HCT116 (cell line): ENCODE data around the gene PRRC2A. TPM values are rescaled to one million over a fixed set of nuclear protein-coding genes. Genes with fewer than 3 reads are reported as not detected.

Source experiments
- ATAC-seq: fragments of 200-7000 bp; cut with Tn5 transposase; 2 replicates; pipeline ENCODE4 v1.9.1; 2020; ENCODE audit warnings: mild to moderate bottlenecking, moderate library complexity
- BruUV-seq: library from RNA; stranded (reverse); fragments of 400-500 nt; replicated peaks from 2 replicates; lab custom pipeline; 2021; lab: Mats Ljungman, UMichigan
- CTCF ChIA-PET: fragments of 300-600 bp; sonication (Branson Sonifier 250); formaldehyde crosslinking; loops from one replicate; lab custom pipeline; 2021; ENCODE audit warnings: antibody characterized with exemption; lab: Charles Lee
- POLR2A ChIA-PET: fragments of 300-600, 350-600 bp; sonication (Branson Sonifier 250); formaldehyde crosslinking; loops from one replicate; lab custom pipeline; 2021; ENCODE audit warnings: antibody characterized with exemption; lab: Charles Lee
- RAD21 ChIA-PET, 2 experiments: fragments of 300-600 bp; sonication (Branson Sonifier 250); formaldehyde crosslinking; loops; one replicate each; lab custom pipeline; 2023; ENCODE audit warnings: low total read pairs in 2 of 2; ENCODE audit not compliant: uncharacterized antibody in 2 of 2, unreplicated experiment in 2 of 2, low non-redundant PET in 1 of 2; lab: Charles Lee
- DNase-seq: peaks from one replicate; pipeline ENCODE4 v3.0.0-alpha.2; 2010; ENCODE audit warnings: low read depth, low spot score
- H2AFZ ChIP-seq: fragments of 200-600 bp; shearing (Covaris generic), sonication (generic); 2 replicates; pipeline ENCODE4 v1.6.1; 2017; ENCODE audit warnings: low read depth, mixed run types, mixed read lengths, antibody characterized with exemption, low read length; ENCODE audit not compliant: poor library complexity, severe bottlenecking
- H3K27ac ChIP-seq: 2 replicates; pipeline ENCODE4 v1.5.1; 2012; ENCODE audit warnings: low read depth, low read length
- H3K27me3 ChIP-seq: fragments of 200-600 bp; sonication (generic); 2 replicates; pipeline ENCODE4 v1.6.1; 2016; ENCODE audit warnings: mixed run types, low read length, mixed read lengths; ENCODE audit not compliant: insufficient read depth
- H3K36me3 ChIP-seq, 2 experiments: fragments of 200-500 bp in 1 of 2; fragments of 200-600 bp in 1 of 2; sonication (Bioruptor generic) in 1 of 2; sonication (generic) in 1 of 2; 2 replicates each; pipeline versions ENCODE4 v1.5.1 to v1.6.1; 2014 to 2016; ENCODE audit warnings: low read length in 2 of 2, inconsistent platforms in 1 of 2, mixed read lengths in 1 of 2, mixed run types in 1 of 2; ENCODE audit not compliant: insufficient read depth in 2 of 2, control insufficient read depth in 1 of 2
- H3K4me1 ChIP-seq, 2 experiments: fragments of 200-600 bp in 1 of 2; sonication (generic) in 1 of 2; 2 replicates each; pipeline versions ENCODE4 v1.5.1 to v1.6.1; 2012 to 2017; ENCODE audit warnings: low read length in 2 of 2, inconsistent platforms in 1 of 2, mild to moderate bottlenecking in 1 of 2, mixed read lengths in 1 of 2, mixed run types in 1 of 2, moderate library complexity in 1 of 2; ENCODE audit not compliant: insufficient read depth in 2 of 2, control insufficient read depth in 1 of 2
- H3K4me2 ChIP-seq: fragments of 200-600 bp; sonication (generic); 2 replicates; pipeline ENCODE4 v1.6.1; 2017; ENCODE audit warnings: mixed run types, low read length, mixed read lengths
- H3K4me3 ChIP-seq, 2 experiments: fragments of 200-600 bp in 1 of 2; sonication (generic) in 1 of 2; replicated peaks in 1 of 2; 2 replicates each; pipeline ENCODE4 v1.5.1; 2011 to 2016; ENCODE audit warnings: low read length in 2 of 2, control low read depth in 1 of 2, low read depth in 1 of 2, mild to moderate bottlenecking in 1 of 2, mixed read lengths in 1 of 2, mixed run types in 1 of 2
- H3K79me2 ChIP-seq: fragments of 200-600 bp; sonication (generic); 2 replicates; pipeline ENCODE4 v1.6.1; 2017; ENCODE audit warnings: mild to moderate bottlenecking, mixed run types, low read length, moderate library complexity, mixed read lengths; ENCODE audit not compliant: insufficient read depth
- H3K9ac ChIP-seq: fragments of 200-600 bp; sonication (generic); 2 replicates; pipeline ENCODE4 v1.6.1; 2016; ENCODE audit warnings: low read length, mixed read lengths
- H3K9me2 ChIP-seq: fragments of 200-600 bp; sonication (generic), shearing (Covaris generic); 2 replicates; pipeline ENCODE4 v1.6.1; 2017; ENCODE audit warnings: mixed run types, mild to moderate bottlenecking, moderate library complexity; ENCODE audit not compliant: insufficient read depth
- H3K9me3 ChIP-seq, 2 experiments: fragments of 200-500 bp in 1 of 2; fragments of 200-600 bp in 1 of 2; sonication (Bioruptor generic) in 1 of 2; sonication (generic) in 1 of 2; 2 replicates each; pipeline ENCODE4 v1.6.1; 2014 to 2017; ENCODE audit warnings: low read length in 2 of 2, mixed read lengths in 2 of 2, inconsistent platforms in 1 of 2, low read depth in 1 of 2, mild to moderate bottlenecking in 1 of 2, mixed run types in 1 of 2, moderate library complexity in 1 of 2; ENCODE audit not compliant: control insufficient read depth in 1 of 2, insufficient read depth in 1 of 2
- H4K20me1 ChIP-seq: fragments of 200-600 bp; sonication (generic), shearing (Covaris generic); 2 replicates; pipeline ENCODE4 v1.6.1; 2017; ENCODE audit warnings: mixed run types, mild to moderate bottlenecking, moderate library complexity; ENCODE audit not compliant: insufficient read depth
- CEBPB ChIP-seq: IDR thresholded peaks from 2 replicates; pipeline ENCODE4 v1.6.1; 2012; ENCODE audit warnings: low read depth
- EGR1 ChIP-seq: IDR thresholded peaks from 2 replicates; pipeline ENCODE4 v1.6.1; 2012; ENCODE audit warnings: low read depth
- ELF1 ChIP-seq: IDR thresholded peaks from 2 replicates; pipeline ENCODE4 v1.6.1; 2012; ENCODE audit warnings: low read depth, borderline replicate concordance
- POLR2A ChIP-seq: IDR thresholded peaks from 2 replicates; pipeline ENCODE4 v1.7.0; 2011; ENCODE audit warnings: borderline replicate concordance; ENCODE audit not compliant: insufficient read depth, insufficient read length; ENCODE audit errors: extremely low read depth
- POLR2AphosphoS5 ChIP-seq: IDR thresholded peaks from 2 replicates; pipeline ENCODE4 v1.6.1; 2011; ENCODE audit warnings: mild to moderate bottlenecking, low read depth, low read length, moderate library complexity
- RAD21 ChIP-seq: IDR thresholded peaks from 2 replicates; pipeline ENCODE4 v1.6.1; 2012; ENCODE audit warnings: low read depth, mild to moderate bottlenecking
- SIN3A ChIP-seq: IDR thresholded peaks from 2 replicates; pipeline ENCODE4 v1.6.1; 2012; ENCODE audit warnings: low read depth
- SP1 ChIP-seq: IDR thresholded peaks from 2 replicates; pipeline ENCODE4 v1.6.1; 2012; ENCODE audit warnings: low read depth
- SRF ChIP-seq: IDR thresholded peaks from 2 replicates; pipeline ENCODE4 v1.6.1; 2012; ENCODE audit warnings: low read depth
- TCF7L2 ChIP-seq: IDR thresholded peaks from 2 replicates; pipeline ENCODE4 v1.7.0; 2011; ENCODE audit warnings: borderline replicate concordance, inconsistent platforms; ENCODE audit not compliant: insufficient read depth, insufficient read length; ENCODE audit errors: extremely low read depth
- YY1 ChIP-seq: IDR thresholded peaks from 2 replicates; pipeline ENCODE4 v1.6.1; 2011; ENCODE audit warnings: low read length, low read depth, moderate library complexity, mild to moderate bottlenecking; ENCODE audit not compliant: insufficient replicate concordance; ENCODE audit errors: extremely low read depth
- ZFX ChIP-seq: fragments of 450-650 bp; IDR thresholded peaks from 2 replicates; pipeline ENCODE4 v1.6.1; 2017
- ZNF274 ChIP-seq: fragments of 200-500 bp; sonication (Bioruptor generic); IDR thresholded peaks from 2 replicates; pipeline ENCODE4 v1.6.1; 2014; ENCODE audit warnings: mild to moderate bottlenecking, low read depth, low read length, inconsistent platforms
- intact Hi-C: fragments of 100-400 bp; cut with micrococcal nuclease; formaldehyde crosslinking; loops from 2 replicates; pipeline ENCODE4 v1.10.0; 2022
- total RNA-seq: library from RNA; stranded (reverse); gene quantifications from one replicate; pipeline ENCODE4 v1.2.1, GENCODE V29; 2021; ENCODE audit not compliant: unreplicated experiment
- TF ChIP-seq, protein P1 (sequence below): IDR thresholded peaks from 2 replicates; pipeline ENCODE4 v1.6.1; 2012
- TF ChIP-seq, protein P2 (sequence below), 3 experiments: fragments of 200-600 bp in 1 of 3; sonication (generic) in 1 of 3; IDR thresholded peaks in 2 of 3; conservative IDR thresholded peaks in 1 of 3; 2 replicates each; pipeline ENCODE4 v1.5.1; 2012 to 2017; ENCODE audit warnings: low read depth in 2 of 3, low read length in 2 of 3, antibody characterized with exemption in 1 of 3, borderline replicate concordance in 1 of 3, control low read depth in 1 of 3, mild to moderate bottlenecking in 1 of 3, mixed read lengths in 1 of 3, mixed run types in 1 of 3, moderate library complexity in 1 of 3; ENCODE audit not compliant: insufficient read depth in 1 of 3
- TF ChIP-seq, protein P3 (sequence below): IDR thresholded peaks from 2 replicates; pipeline ENCODE4 v1.6.1; 2011; ENCODE audit warnings: mild to moderate bottlenecking, low read length, moderate library complexity; ENCODE audit not compliant: insufficient replicate concordance; ENCODE audit errors: extremely low read depth
- TF ChIP-seq, protein P4 (sequence below): IDR thresholded peaks from 2 replicates; pipeline ENCODE4 v1.6.1; 2012

PRRC2A gene
- total RNA-seq, 1 experiment from 2014 or later: 250 TPM

DNA sequence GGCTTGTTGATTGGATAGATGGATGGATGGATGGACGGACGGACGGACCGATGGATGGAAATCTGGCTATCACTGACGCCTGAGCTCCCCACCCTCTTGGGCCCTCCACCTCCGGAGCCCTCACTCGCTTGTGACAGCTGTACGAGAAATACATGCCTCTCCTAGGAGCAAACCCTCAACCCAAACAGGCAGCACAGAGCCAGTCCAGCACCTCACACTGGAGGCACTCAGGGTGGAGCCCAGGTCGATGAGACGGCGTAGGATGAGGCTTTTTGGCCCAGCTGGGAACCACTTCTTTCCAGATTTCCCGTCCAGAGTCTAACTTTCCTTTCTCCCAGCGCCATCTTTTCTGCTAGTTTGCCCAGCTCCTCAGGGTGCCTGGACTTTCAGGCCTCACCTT is 63.1 kb downstream of the PRRC2A start:
- RAD21 ChIA-PET: no interaction called here
- DNase-seq: no peak
- intact Hi-C loops: no loop called here
- no peak overlapping the region for H2AFZ ChIP-seq
- H3K9me3 ChIP-seq: no peaks in the 10 kb centered on the region
- H3K4me1 ChIP-seq: peaks cover 4 to 19% of the 10 kb centered on the region in 2 experiments; a peak in 3 of 4 replicates
- H3K27me3 ChIP-seq: no peaks in the 10 kb centered on the region
- no peaks in the 10 kb centered on the region for H3K9me2 ChIP-seq
- peaks cover 5 to 9% of the 10 kb centered on the region in 2 experiments; a peak in 2 of 4 replicates for H3K36me3 ChIP-seq
- CTCF ChIA-PET: interaction anchor here (1.6 kb wide), 1 partner anchor 90 kb away, joined by 3 read pairs; no protein-coding TSS in a partner anchor
- no peak overlapping the region for H3K4me3 ChIP-seq
- POLR2A ChIA-PET: no interaction called here
- no TSS peak for BruUV-seq
- no peak overlapping the region for H3K4me2 ChIP-seq
- H3K9ac ChIP-seq: no peak overlapping the region
- H4K20me1 ChIP-seq: no peaks in the 10 kb centered on the region
- no peak overlapping the region for H3K27ac ChIP-seq
- TF ChIP-seq, protein P1, sequence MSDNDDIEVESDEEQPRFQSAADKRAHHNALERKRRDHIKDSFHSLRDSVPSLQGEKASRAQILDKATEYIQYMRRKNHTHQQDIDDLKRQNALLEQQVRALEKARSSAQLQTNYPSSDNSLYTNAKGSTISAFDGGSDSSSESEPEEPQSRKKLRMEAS: no peak
- H3K79me2 ChIP-seq: no peaks in the 10 kb centered on the region
- no peak for ATAC-seq

DNA sequence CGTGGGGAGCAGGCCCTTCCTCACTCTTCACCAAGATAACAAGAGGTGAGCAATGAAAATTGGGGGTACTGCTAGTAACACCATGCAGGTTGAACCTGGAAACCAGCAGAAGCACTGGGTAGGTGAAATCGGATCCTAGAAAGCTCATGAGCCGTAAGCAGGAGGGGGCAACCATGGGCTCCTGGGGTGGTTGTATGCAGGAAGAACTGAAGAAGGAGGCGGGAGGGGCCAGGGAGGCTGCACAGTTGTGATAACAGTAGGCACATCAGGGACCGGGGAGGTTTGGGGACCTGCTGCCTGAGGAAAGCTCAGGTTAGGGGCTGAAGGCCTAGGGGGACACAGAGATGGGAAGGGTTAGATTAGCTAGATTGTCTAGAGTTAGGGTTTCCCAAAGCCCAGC is 66.0 kb downstream of the PRRC2A start:
- H3K9me2 ChIP-seq: no peaks in the 10 kb centered on the region
- CTCF ChIA-PET: no interaction called here
- POLR2A ChIA-PET: no interaction called here
- peaks cover 7 to 25% of the 10 kb centered on the region in 2 experiments; a peak in 2 of 4 replicates for H3K36me3 ChIP-seq
- H3K9me3 ChIP-seq: no peaks in the 10 kb centered on the region
- no TSS peak for BruUV-seq
- peaks cover 14 to 21% of the 10 kb centered on the region in 2 experiments for H3K4me1 ChIP-seq
- no peak overlapping the region for H2AFZ ChIP-seq
- H3K4me3 ChIP-seq: no peak overlapping the region
- intact Hi-C loops: no loop called here
- H3K79me2 ChIP-seq: no peaks in the 10 kb centered on the region
- DNase-seq (no peak), ATAC-seq (no peak)
- H4K20me1 ChIP-seq: no peaks in the 10 kb centered on the region
- no peak overlapping the region for H3K27ac ChIP-seq
- H3K27me3 ChIP-seq: no peaks in the 10 kb centered on the region
- H3K4me2 ChIP-seq: no peak overlapping the region
- RAD21 ChIA-PET: no interaction called here
- H3K9ac ChIP-seq: no peak overlapping the region
- no peak for TF ChIP-seq RAD21
- TF ChIP-seq, protein P2, sequence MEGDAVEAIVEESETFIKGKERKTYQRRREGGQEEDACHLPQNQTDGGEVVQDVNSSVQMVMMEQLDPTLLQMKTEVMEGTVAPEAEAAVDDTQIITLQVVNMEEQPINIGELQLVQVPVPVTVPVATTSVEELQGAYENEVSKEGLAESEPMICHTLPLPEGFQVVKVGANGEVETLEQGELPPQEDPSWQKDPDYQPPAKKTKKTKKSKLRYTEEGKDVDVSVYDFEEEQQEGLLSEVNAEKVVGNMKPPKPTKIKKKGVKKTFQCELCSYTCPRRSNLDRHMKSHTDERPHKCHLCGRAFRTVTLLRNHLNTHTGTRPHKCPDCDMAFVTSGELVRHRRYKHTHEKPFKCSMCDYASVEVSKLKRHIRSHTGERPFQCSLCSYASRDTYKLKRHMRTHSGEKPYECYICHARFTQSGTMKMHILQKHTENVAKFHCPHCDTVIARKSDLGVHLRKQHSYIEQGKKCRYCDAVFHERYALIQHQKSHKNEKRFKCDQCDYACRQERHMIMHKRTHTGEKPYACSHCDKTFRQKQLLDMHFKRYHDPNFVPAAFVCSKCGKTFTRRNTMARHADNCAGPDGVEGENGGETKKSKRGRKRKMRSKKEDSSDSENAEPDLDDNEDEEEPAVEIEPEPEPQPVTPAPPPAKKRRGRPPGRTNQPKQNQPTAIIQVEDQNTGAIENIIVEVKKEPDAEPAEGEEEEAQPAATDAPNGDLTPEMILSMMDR (IDR thresholded peaks at IDR 0.05 in 2 of 3, conservative IDR thresholded peaks at IDR 0.05 in 1 of 3; ENCODE audit: borderline replicate concordance in 1 of 3, insufficient read depth in 1 of 3, low read depth in 2 of 3, low read length in 2 of 3): no peak
- no peak for TF ChIP-seq ZFX
- TF ChIP-seq SRF: no peak
- TF ChIP-seq CEBPB: no peak
- TF ChIP-seq YY1: no peak
- TF ChIP-seq TCF7L2: no peak
- no peak for TF ChIP-seq ZNF274
- TF ChIP-seq, protein P1: no peak
- TF ChIP-seq, protein P3, sequence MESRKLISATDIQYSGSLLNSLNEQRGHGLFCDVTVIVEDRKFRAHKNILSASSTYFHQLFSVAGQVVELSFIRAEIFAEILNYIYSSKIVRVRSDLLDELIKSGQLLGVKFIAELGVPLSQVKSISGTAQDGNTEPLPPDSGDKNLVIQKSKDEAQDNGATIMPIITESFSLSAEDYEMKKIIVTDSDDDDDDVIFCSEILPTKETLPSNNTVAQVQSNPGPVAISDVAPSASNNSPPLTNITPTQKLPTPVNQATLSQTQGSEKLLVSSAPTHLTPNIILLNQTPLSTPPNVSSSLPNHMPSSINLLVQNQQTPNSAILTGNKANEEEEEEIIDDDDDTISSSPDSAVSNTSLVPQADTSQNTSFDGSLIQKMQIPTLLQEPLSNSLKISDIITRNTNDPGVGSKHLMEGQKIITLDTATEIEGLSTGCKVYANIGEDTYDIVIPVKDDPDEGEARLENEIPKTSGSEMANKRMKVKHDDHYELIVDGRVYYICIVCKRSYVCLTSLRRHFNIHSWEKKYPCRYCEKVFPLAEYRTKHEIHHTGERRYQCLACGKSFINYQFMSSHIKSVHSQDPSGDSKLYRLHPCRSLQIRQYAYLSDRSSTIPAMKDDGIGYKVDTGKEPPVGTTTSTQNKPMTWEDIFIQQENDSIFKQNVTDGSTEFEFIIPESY: no peak
- no peak for TF ChIP-seq SIN3A
- TF ChIP-seq POLR2A: no peak
- no peak for TF ChIP-seq ELF1
- no peak for TF ChIP-seq SP1
- TF ChIP-seq POLR2AphosphoS5: no peak
- no peak for TF ChIP-seq EGR1
- TF ChIP-seq, protein P4, sequence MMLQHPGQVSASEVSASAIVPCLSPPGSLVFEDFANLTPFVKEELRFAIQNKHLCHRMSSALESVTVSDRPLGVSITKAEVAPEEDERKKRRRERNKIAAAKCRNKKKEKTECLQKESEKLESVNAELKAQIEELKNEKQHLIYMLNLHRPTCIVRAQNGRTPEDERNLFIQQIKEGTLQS: no peak
